NCI-H2081 treated with DMSO at 0.1 percent for 48 hours (cell line): ENCODE data around the gene SUCLA2.

Experiments
- DNase-seq: peaks from one replicate; lab custom pipeline; 2025; lab: John Stamatoyannopoulos, UW

The SUCLA2 gene

DNA sequence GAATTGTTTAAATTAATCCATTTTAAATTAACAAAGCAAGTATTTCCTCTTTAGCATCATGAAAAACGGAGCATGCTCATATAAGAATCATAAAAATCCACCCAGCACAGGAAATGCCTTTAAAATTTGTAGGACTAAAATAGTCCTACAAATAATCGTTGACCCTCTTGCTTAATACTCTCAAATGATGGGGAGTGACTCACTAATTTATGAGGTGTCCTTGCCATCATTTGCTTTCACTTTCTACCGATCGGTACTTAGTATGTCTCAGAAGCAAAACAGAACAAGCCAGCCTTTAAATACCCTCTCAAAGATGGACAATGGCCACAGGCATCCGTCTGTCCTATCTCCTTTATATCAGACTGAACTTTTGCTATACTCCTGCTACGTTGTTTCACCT, 97.2 kb downstream of the SUCLA2 start:
- DNase-seq: no peak

DNA sequence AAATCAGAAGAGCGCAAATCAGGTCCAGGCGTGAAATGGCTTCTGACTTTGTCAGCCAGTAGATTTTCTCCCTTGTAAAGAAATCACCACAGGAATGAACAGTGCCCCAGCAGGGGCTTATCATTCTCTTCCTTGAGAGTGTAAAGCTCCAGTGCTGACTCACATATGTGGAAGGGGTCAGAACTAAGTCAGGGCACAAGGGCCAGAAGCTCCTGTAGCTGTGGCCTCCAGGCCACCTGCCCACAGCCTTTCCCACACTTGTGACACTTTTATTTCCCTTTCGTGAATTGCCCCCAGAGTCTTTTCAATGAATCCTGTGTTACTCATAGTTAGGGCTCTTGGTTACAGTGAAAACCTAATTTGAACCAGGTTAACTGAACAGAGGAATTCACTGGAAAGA, 99.6 kb downstream of the SUCLA2 start:
- DNase-seq: no peak

DNA sequence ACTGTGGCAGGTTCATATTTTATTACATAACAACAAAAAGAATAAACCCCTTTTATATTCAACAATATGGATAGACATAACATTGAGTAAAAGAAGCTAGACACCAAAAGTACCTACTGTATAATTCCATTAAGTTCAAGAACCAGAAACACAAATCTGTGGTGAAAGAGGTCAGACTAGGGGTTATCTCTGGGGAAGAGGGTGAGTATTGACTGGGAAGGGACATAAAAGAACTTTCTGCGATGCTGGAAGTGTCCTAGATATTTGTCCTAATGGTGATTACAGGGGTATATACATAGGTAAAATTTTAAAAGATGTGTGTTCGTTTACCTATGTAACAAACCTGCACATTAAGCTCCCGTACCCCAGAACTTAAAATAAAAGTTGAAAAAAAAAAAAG, 103.0 kb downstream of the SUCLA2 start:
- DNase-seq: no peak

DNA sequence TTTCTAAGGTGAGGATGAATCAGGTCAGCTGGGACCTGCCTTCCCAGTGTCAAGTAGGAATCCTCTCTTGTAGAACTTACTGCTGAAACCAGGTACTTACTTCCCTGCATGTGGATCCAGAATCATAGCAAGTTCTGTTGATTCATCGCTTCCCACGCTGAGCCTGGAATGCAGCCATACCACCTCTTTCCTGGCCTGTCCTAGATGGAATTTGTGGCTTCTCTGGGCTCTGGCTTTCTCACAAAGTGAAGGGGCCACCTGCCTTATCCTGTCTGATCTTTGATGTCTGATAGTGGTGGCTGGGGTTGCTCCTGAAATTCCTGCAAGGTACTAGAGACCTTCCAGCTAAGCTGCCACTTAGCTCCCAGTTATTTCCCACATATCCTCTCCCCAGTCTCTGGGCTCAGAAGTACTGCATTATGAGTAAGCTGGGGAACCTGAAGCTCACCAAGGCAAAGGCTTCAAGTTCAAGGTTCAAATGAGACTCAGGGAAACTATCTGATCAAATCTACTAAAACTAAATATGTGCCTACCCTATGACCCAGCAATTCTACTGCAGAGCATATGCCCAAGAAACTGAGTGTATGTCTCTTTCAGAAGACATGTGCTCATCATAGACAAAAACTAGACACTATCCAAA, 103.5 kb downstream of the SUCLA2 start:
- no peak for DNase-seq

DNA sequence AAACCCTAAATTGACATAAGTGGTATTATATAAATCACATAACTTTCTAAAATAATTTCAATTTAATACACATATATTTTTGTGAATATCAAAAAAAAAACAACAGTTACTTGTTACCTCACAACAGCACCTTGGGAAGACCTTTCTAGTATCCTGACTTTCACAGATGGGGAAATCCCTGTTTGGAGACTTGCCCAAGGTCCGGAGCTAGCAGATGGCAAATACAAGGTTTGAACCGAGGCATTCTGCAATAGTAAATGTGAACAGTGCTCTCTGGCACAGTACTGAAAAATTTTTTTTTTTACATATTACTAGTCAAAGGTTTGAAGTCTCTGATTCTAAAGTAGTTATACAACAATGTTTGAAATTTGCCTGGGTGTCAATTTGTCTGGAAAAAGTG, 104.5 kb downstream of the SUCLA2 start:
- DNase-seq: no peak

DNA sequence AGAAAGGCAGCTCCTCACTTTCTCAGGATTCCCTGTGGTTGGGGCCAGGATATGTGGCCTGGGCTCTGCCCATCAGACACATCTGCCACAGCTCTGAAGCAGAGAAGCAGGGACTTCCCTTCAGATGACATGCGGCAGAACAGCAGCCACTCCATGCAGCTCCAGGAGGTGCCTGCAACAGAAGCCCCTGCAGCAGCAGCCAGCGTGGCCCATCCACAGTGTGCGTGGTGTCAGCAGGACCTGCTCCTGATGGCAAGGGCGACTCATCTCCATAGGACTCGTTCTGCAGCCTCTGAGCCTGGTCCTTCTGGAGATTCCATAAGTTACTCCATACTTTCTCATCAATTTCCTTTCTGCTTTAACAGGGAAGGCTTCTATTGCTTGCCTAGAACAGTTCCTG, 105.0 kb downstream of the SUCLA2 start:
- DNase-seq: no peak

DNA sequence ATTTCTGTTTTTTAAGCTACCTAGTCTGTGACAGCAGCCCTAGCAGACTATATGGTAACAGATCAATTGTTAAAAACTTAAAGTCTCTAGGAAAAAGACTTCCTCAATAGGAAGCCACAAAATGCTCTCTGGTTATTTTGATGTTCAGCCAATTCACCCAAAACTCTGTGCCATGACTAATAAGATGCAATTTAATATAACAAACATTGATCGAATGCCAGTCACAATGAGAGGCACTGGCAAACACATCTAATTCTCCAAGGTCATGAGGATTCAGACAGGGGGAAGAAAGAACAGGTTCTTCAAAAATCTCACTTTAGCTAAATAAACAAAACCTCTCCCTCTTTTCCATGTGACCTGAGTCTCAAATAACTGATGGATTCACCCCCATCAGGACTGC, 107.5 kb downstream of the SUCLA2 start:
- DNase-seq: no peak
